ENCODE data around the gene ZSCAN20. TPM values are rescaled to one million over a fixed set of nuclear protein-coding genes. Genes with fewer than 3 reads are reported as not detected.

ZSCAN20 gene
- polyA plus RNA-seq (2.1 to 3.1 TPM (median 2.7 TPM) in 3 replicates), polyA minus RNA-seq (3.9 to 7.6 TPM (median 6.4 TPM) in 3 replicates)
- 0.84 TPM for polyA plus RNA-seq (2011; ENCODE audit: low read depth)
- polyA plus RNA-seq (2011; cell fraction: cytosol; rRNA removed): 1.0 and 1.7 TPM in 2 replicates
- 6.2 and 6.3 TPM in 2 replicates for polyA plus RNA-seq (2011; cell fraction: nucleus; rRNA removed)
- polyA plus RNA-seq (2012; ENCODE audit: low replicate concordance): 1.5 and 1.9 TPM in 2 replicates
- polyA minus RNA-seq (2011; cell fraction: cytosol; rRNA and poly(A)+ RNA removed): 6.1 TPM
- 8.7 and 14.6 TPM in 2 replicates for polyA minus RNA-seq (2011; cell fraction: nucleus; rRNA and poly(A)+ RNA removed)

DNA sequence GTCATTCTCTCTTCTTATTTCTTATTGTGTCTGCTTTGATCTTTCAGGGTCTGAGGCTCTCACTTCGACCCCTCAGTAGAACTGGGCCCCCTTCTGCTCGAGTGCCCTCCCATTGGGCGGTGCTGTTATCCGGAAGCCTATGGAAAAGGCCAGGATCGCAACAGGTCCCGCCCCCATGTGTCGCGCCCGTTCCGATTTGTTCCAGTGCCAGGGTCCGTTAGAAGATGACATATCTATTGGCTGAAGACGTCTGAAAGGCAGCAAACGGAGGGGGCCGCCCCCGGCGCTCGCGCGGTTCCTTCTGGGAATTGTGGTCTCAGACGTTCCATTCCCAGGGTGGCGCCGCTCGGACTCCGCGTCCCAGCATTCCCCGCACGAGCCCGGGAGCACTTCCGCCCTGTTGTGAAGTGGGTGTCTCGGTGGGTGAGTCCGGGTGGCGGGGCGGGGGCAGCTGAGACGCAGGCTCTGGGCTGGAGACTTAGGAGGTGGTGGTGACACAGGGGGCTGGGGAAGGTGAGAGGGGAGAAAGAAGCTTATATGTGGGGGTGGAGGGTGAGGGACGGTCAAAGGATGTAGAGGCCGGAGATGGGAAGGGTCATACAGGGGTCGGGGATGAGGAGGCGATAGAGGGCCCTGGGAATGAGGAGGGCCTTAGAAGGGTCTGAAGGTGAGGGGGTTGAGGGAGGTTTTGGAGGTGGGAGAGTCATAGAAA, at the start of gene ZSCAN20:
Gene ZSCAN20, plus strand, starts transcription at position 377 of the 712 bp plus-strand sequence. CDS start 6,644 bp downstream, outside the sequence.
- DNase-seq (ENCODE audit: low read depth, low spot score) (peak; percentile 86), FAIRE-seq (peak; percentile 84)
- H3K9me3 ChIP-seq (ENCODE audit: control insufficient read depth, low read depth, low read length): no peaks in the 10 kb centered on the region
- H4K20me1 ChIP-seq (ENCODE audit: control insufficient read depth, extremely low read depth, insufficient read depth, low read length): no peaks in the 10 kb centered on the region
- peak within 1 kb of the TSS; percentile 63 for H3K27ac ChIP-seq (ENCODE audit: control insufficient read depth, insufficient read depth, low read length)
- peaks cover 0 to 3% of the 10 kb centered on the region in 2 experiments for H3K36me3 ChIP-seq (ENCODE audit: control insufficient read depth in 2 of 2, extremely low read depth in 1 of 2, insufficient read depth in 2 of 2, low read length in 2 of 2)
- peaks cover 22% of the 10 kb centered on the region for H3K4me1 ChIP-seq (ENCODE audit: control insufficient read depth, extremely low read depth, insufficient read depth, low read length)
- peak within 1 kb of the TSS; percentile 81 for H3K4me2 ChIP-seq (ENCODE audit: control insufficient read depth, extremely low read depth, insufficient read depth, low read depth, low read length)
- peak within 1 kb of the TSS; percentile 79 for H3K9ac ChIP-seq (ENCODE audit: control insufficient read depth, extremely low read depth, insufficient read depth, low read length)
- H2AFZ ChIP-seq (ENCODE audit: control insufficient read depth, low read length): peak within 1 kb of the TSS; percentile 84
- H3K4me3 ChIP-seq (ENCODE audit: control insufficient read depth in 2 of 3, extremely low read depth in 1 of 3, insufficient read depth in 2 of 3, low read depth in 1 of 3, low read length in 3 of 3): peak within 1 kb of the TSS; percentile 70 to 93 (median 81)
- H3K27me3 ChIP-seq (ENCODE audit: control insufficient read depth, extremely low read depth, insufficient read depth, low read length): no peaks in the 10 kb centered on the region
- dilution Hi-C loops (cut with MboI; ENCODE audit: extremely low pct_ligation_motif_present, low sequenced_read_pairs): no loop called here
- peaks cover 15% of the 10 kb centered on the region for H3K79me2 ChIP-seq (ENCODE audit: control insufficient read depth, insufficient read depth, low read length)
- H3K9me1 ChIP-seq (ENCODE audit: control insufficient read depth, extremely low read depth, insufficient read depth, low read length): no peaks in the 10 kb centered on the region
- no peak for TF ChIP-seq EZH2 (IDR thresholded peaks at IDR 0.05; ENCODE audit: low read length)
- TF ChIP-seq, protein P1, sequence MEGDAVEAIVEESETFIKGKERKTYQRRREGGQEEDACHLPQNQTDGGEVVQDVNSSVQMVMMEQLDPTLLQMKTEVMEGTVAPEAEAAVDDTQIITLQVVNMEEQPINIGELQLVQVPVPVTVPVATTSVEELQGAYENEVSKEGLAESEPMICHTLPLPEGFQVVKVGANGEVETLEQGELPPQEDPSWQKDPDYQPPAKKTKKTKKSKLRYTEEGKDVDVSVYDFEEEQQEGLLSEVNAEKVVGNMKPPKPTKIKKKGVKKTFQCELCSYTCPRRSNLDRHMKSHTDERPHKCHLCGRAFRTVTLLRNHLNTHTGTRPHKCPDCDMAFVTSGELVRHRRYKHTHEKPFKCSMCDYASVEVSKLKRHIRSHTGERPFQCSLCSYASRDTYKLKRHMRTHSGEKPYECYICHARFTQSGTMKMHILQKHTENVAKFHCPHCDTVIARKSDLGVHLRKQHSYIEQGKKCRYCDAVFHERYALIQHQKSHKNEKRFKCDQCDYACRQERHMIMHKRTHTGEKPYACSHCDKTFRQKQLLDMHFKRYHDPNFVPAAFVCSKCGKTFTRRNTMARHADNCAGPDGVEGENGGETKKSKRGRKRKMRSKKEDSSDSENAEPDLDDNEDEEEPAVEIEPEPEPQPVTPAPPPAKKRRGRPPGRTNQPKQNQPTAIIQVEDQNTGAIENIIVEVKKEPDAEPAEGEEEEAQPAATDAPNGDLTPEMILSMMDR (optimal IDR thresholded peaks at IDR 0.05 in 1 of 3, IDR thresholded peaks at IDR 0.05 in 1 of 3, conservative IDR thresholded peaks at IDR 0.05 in 1 of 3; ENCODE audit: extremely low read depth in 1 of 3, insufficient read depth in 2 of 3, low read length in 3 of 3): no peak

DNA sequence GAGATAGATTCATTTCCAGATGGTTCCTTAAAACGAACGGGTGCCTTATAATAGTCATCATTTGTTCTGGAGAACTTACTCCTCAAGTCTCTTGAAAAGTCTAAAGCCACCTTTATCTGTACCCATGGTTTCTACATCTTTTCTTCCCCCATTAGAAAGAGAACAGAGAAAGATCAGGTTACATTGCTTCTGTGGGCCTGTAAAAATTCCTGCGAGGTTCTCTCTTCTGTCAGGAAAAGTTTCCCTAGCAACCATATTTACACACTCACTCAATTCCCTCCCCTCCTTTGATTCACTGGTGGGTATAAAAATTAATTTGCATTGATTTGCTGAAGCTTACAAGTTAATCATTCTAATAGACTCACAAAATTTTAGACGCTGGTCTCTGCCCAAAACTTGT, 48.2 kb upstream of the ZSCAN20 start:
- FAIRE-seq (no peak), DNase-seq (ENCODE audit: low read depth, low spot score) (no peak)
- peaks cover 93% of the 10 kb centered on the region for H3K79me2 ChIP-seq (ENCODE audit: control insufficient read depth, insufficient read depth, low read length)
- peaks cover 38% of the 10 kb centered on the region for H3K4me1 ChIP-seq (ENCODE audit: control insufficient read depth, extremely low read depth, insufficient read depth, low read length)
- no peak overlapping the region for H3K9ac ChIP-seq (ENCODE audit: control insufficient read depth, extremely low read depth, insufficient read depth, low read length)
- H3K36me3 ChIP-seq (ENCODE audit: control insufficient read depth in 2 of 2, extremely low read depth in 1 of 2, insufficient read depth in 2 of 2, low read length in 2 of 2): peaks cover 0 to 26% of the 10 kb centered on the region in 2 experiments
- dilution Hi-C loops (cut with MboI; ENCODE audit: extremely low pct_ligation_motif_present, low sequenced_read_pairs): no loop called here
- no peaks in the 10 kb centered on the region for H3K9me3 ChIP-seq (ENCODE audit: control insufficient read depth, low read depth, low read length)
- H3K27ac ChIP-seq (ENCODE audit: control insufficient read depth, insufficient read depth, low read length): no peak overlapping the region
- no peaks in the 10 kb centered on the region for H4K20me1 ChIP-seq (ENCODE audit: control insufficient read depth, extremely low read depth, insufficient read depth, low read length)
- H2AFZ ChIP-seq (ENCODE audit: control insufficient read depth, low read length): no peak overlapping the region
- H3K27me3 ChIP-seq (ENCODE audit: control insufficient read depth, extremely low read depth, insufficient read depth, low read length): no peaks in the 10 kb centered on the region
- TF ChIP-seq, protein P1 (optimal IDR thresholded peaks at IDR 0.05 in 1 of 3, IDR thresholded peaks at IDR 0.05 in 1 of 3, conservative IDR thresholded peaks at IDR 0.05 in 1 of 3; ENCODE audit: extremely low read depth in 1 of 3, insufficient read depth in 2 of 3, low read length in 3 of 3): no peak
- TF ChIP-seq EZH2 (IDR thresholded peaks at IDR 0.05; ENCODE audit: low read length): no peak
- H3K4me2 ChIP-seq (ENCODE audit: control insufficient read depth, extremely low read depth, insufficient read depth, low read depth, low read length): no peak overlapping the region
- H3K9me1 ChIP-seq (ENCODE audit: control insufficient read depth, extremely low read depth, insufficient read depth, low read length): peaks cover 3% of the 10 kb centered on the region
- no peak overlapping the region for H3K4me3 ChIP-seq (ENCODE audit: control insufficient read depth in 2 of 3, extremely low read depth in 1 of 3, insufficient read depth in 2 of 3, low read depth in 1 of 3, low read length in 3 of 3)

Data from keratinocyte (primary cell).